DMS53 treated with DMSO at 0.1 percent for 48 hours (cell line): ENCODE measurements around the gene CCDC68.
"Not testable (repeated sequence)": the region's sequence is repeated elsewhere in the genome, so short reads cannot be mapped to it uniquely, and the experiment has no call there.

ENCODE experiments used
- DNase-seq: peaks from one replicate; lab custom pipeline; 2025; ENCODE audit not compliant: unreplicated experiment; lab: John Stamatoyannopoulos, UW

The CCDC68 gene

GRCh38 chr18:54958704-54959625 lies at the start of gene CCDC68:
Gene CCDC68 (minus strand): TSS chr18:54959461. CDS start chr18:54942791, 16,670 bp downstream.
- peak; percentile 33 for DNase-seq

GRCh38 chr18:55007602-55008001 lies 48.3 kb upstream of the CCDC68 start:
- DNase-seq, result no peak

GRCh38 chr18:55003695-55004094 lies 44.4 kb upstream of the CCDC68 start:
- DNase-seq, result no peak

- no peak for DNase-seq
Measured at GRCh38 chr18:55002261-55002660, 43.0 kb upstream of the CCDC68 start.

- no peak for DNase-seq
Measured at GRCh38 chr18:55001394-55002024, 42.2 kb upstream of the CCDC68 start.

- DNase-seq, result no peak
Measured at GRCh38 chr18:55000529-55000928, 41.3 kb upstream of the CCDC68 start.

GRCh38 chr18:54999016-54999415 lies 39.8 kb upstream of the CCDC68 start:
- no peak for DNase-seq

- no peak for DNase-seq
Measured at GRCh38 chr18:54995421-54996143, 36.3 kb upstream of the CCDC68 start.

GRCh38 chr18:54991981-54992380 lies 32.7 kb upstream of the CCDC68 start:
- no peak for DNase-seq

GRCh38 chr18:54984908-54985307 lies 25.6 kb upstream of the CCDC68 start:
- DNase-seq, result no peak

GRCh38 chr18:54983791-54984190 lies 24.5 kb upstream of the CCDC68 start:
- no peak for DNase-seq

GRCh38 chr18:54983041-54983686 lies 23.9 kb upstream of the CCDC68 start:
- DNase-seq, result peak; percentile 91

GRCh38 chr18:54981076-54981475 lies 21.8 kb upstream of the CCDC68 start:
- DNase-seq, result no peak

GRCh38 chr18:54975598-54975997 lies 16.3 kb upstream of the CCDC68 start:
- DNase-seq, result no peak

- no peak for DNase-seq
Measured at GRCh38 chr18:54973046-54973445, 13.8 kb upstream of the CCDC68 start.

- DNase-seq, result no peak
Measured at GRCh38 chr18:54968807-54969206, 9.5 kb upstream of the CCDC68 start.

- not testable (repeated sequence) for DNase-seq
Measured at GRCh38 chr18:54968237-54968636, 9.0 kb upstream of the CCDC68 start.

GRCh38 chr18:54967786-54968185 lies 8.5 kb upstream of the CCDC68 start:
- DNase-seq, result no peak

- DNase-seq, result no peak
Measured at GRCh38 chr18:54964741-54965140, 5.5 kb upstream of the CCDC68 start.

GRCh38 chr18:54962919-54963645 lies 3.8 kb upstream of the CCDC68 start:
- no peak for DNase-seq
